HS-27A (cell line): ENCODE results near the gene HSPG2.
"Not testable (repeated sequence)": the region's sequence is repeated elsewhere in the genome, so short reads cannot be mapped to it uniquely, and the experiment has no call there.

Source experiments
- DNase-seq: peaks from one replicate; pipeline ENCODE4 v3.0.0-alpha.2; 2012; ENCODE audit warnings: low read depth, missing footprints

HSPG2 gene

GRCh38 chr1:21843208-21843607 is 93.9 kb downstream of the HSPG2 start:
- DNase-seq, result no peak

DNA sequence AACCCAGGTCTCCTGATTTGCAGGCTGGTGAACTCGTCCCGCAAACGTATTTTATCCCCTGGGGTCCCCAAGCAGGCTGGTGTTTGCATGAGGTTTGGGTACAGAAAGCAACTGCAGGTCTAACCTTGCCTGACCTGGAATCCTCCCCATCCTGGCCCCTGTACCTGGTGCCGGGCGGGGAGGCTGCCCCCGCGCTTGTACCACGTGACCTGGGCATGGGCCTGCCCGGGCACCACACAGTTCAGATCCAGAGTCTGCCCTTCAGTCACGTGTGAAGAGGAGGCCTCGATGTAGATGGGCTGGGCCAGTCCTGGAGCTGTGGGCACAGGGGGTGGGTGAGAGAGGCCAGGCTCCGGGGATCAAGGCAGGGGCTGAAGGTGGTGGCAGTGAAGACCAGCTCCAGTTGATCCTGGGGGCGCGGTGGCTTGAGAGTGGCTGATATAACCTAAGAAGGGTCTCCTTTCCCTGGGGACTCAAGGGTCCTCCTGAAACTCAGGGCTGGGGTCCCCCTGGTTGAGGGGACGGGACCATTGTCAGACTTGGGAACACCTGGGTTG is 94.4 kb downstream of the HSPG2 start:
- DNase-seq, result no peak

DNA sequence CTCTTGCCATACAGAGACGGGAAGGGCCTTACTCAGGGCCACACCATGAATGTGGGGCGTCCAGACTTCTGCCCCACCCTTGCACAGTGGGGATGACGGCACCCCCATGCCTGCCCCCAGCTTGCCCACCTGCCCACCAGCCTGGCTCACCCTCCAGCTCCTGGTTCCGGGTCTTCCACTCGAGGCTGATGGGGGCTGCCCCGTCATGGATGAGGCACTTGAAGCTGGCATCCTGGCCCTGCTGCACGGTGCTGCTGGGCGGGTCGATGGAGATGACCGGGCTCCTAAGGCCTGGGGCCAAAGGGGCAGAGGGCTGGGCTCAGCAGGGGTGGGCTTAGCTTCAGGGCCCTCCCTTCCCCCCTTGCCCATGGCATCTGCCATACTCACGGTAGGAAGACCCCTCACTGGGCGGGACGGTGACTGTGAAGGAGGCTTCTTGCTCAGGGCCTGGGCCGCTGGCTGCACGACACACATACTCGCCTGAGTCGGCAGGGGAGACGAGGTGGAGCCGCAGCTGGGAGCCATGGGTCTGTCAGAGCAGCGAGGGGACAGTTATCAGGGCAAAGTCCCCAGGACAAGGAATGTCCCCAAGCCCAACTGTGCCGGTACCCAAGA is 95.2 kb downstream of the HSPG2 start:
- no peak for DNase-seq

- no peak for DNase-seq
Measured at GRCh38 chr1:21840981-21841380, 96.1 kb downstream of the HSPG2 start.

DNA sequence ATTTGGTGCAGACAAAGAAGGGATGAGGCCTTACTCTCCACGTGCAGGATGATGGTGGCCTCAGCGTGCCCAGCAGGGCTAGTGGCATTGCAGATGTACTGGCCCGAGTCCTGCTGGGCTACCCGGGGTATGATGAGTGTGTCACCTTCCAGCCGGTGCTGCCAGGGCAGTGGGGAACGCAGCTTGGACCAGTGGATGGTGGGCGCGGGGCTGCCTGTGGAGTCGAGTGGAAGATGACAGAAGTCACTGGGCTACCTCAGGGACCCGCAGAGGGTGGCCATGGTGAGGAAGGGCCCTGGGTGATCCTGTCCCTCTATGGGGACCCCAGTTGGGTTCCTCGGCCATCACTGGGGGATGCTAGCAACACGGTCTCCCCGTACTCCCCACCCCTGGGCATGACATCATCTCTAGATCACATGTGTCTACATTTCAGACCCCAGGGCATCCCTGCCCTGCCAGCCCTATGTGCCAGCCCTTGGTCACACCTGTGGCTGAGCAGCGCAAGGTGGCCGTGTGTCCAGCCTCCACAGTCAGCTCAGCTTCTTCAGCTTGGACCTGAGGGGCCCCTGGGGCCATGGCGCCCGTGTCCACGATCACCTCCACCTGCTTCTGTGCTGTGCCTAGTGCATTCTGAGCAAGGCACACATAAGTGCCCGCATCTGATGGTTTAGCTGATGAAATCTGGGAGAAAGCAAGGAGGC is 97.6 kb downstream of the HSPG2 start:
- no peak for DNase-seq

GRCh38 chr1:21838359-21839157 is 98.6 kb downstream of the HSPG2 start:
- no peak for DNase-seq

DNA sequence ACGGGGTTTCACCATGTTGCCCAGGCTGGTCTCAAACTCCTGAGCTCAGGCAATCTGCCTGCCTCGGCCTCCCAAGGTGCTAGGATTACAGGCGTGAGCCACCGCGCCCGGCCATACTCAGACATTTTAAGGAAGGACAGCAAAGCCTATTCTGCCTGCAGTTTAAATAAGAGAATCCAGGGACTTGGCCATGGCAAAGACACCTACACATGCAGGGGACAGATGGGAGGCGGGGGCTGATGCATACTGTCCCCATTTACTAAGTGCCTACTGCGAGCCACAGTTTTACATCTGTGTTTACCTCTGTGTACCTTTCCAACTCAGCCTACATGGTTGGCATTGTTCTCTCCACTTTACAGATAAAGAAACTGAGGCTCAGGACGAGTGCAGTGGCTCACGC is 99.6 kb downstream of the HSPG2 start:
- no peak for DNase-seq

DNA sequence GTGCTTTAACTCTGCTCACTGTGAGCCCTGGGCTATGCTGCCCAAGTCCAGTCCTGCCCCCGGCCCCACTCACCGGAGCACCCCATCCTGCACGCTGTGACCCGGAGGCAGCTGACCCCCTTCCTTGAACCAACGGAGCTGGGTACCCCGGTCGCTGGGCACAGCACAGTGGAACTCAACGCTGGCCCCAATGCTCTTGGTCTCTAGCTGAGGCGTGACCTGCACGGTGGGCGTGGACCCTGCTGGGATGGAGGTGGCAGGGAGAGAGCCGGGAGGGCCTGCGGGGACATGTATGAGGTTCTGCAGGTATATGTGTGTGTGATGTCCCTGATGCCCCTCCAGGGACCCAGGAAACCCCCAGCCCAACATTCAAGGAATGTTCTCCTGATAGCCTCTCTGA is 100.4 kb downstream of the HSPG2 start:
- DNase-seq, result no peak

DNA sequence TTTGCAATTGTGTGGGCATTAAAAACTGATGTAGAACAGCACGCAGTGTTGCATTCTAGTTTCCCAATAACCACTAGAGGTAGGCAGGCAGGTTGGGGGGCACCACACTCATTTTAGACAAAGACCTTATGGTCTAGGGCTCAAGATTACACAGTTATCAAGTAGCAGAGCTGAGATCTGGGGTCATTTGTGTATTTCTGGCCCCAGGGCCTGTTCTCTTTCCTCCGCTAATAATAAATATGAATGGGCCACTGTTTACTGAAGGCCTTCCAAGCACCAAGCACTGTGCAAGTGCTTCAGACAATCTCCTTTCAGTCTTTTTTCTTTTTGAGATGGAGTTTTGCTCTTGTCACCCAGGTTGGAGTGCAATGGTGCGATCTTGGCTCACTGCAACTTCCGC is 101.1 kb downstream of the HSPG2 start:
- DNase-seq, result no peak

DNA sequence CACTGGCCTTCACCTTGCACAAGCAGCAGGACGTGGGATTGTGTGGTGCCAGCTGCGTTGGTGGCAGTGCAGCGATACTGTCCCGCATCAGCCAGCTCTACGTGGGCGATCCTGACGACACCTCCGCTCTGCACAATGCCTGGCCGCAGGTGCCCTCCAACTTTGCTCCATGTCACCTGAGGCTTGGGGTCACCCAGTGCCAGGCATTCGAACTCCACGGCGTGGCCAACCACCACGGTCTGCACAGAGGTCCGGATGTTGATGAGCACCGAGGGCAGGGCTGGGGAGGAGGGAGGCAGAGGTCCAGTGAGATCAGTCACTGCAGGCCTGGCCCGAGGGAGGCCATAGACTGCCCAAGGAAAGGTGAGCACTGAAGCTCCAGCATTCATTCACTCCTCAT is 102.4 kb downstream of the HSPG2 start:
- no peak for DNase-seq

- DNase-seq, result no peak
Measured at GRCh38 chr1:21834094-21834493, 103.0 kb downstream of the HSPG2 start.

GRCh38 chr1:21833392-21833976 is 103.6 kb downstream of the HSPG2 start:
- no peak for DNase-seq

DNA sequence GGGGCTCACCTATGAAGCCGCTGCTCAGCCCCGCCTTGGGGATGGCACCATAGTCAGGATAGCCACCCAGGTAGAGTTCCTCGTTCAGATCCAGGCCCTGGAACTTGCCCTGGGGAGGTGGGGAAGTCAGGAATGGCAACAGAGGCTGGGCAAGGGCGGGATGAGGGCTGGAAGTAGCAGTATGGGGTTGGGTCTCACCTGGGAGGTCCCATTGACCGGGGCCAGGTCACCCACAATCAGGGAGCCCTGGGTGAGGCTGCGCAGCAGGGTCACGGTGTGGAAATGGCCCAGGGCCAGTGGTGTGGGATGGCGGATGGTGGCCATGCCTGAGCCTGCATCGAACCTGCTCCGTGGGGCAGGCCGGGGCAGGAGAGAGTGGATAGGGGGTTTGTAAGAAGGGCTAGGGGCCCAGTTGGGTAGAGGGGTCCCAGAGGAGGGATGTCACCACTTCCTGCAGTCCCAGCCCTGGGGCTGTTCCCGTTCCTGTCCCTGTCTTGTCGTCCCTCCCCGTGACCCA is 105.6 kb downstream of the HSPG2 start:
- DNase-seq, result no peak

- no peak for DNase-seq
Measured at GRCh38 chr1:21830792-21831453, 106.2 kb downstream of the HSPG2 start.

- no peak for DNase-seq
Measured at GRCh38 chr1:21829294-21829693, 107.8 kb downstream of the HSPG2 start.

DNA sequence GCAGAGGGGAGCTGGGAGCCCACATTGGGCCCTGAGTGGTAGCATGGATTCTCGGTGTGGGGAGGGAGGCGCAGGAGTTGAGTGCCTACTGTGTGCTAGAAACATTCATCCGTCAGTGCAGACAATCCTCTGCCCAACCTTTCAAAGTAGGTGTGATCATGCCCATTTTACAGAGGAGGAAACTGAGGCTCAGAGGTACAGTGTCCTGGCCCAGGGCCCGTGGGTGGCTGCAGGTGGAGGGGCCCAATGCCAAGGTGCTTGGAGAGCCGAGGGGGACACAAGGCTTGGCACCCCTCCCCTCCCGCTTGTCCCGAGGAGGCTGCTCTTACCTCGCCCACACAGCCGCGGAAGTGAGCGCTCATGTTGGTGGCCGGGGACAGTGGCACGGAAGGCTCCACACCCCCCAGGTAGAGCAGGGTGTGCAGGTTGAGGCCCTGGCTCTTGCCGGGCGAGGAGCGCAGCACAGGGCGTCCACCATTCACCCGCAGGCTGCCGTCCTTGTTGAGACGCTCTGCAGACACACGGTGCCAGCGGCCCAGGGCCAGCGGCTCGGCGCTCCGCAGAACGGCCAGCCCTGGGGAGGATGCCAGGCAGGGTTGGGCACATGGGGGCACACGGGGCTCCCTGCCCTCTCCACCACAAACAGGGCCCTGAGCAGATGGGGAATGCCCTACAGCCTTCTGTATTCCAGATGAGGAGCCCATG is 108.5 kb downstream of the HSPG2 start:
- DNase-seq, result no peak

- DNase-seq, result no peak
Measured at GRCh38 chr1:21828075-21828474, 109.0 kb downstream of the HSPG2 start.

DNA sequence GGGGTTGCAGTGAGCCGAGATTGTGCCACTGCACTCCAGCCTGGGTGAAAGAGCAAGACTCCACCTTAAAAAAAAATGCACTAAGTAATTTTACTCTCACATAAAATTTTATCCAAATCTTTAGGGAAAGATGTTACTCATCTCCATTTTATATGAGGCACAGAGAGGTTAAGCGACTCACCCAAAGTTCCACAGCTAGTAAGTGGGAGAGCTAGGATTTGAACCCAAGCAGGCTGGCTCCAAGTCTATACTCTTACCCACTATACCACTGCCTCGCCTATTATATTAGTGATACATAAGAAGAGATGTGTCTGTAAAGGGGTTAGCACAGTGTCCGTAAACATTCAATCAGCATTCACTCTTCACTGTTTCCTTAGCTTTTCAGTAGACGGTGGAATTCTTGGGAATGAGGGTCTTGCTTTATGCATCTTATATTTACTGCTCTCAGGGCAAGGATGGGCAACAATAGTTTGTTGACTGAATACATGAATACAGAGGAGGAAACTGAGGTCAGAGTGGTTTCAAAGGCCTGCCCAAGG is 109.9 kb downstream of the HSPG2 start:
- no peak for DNase-seq

DNA sequence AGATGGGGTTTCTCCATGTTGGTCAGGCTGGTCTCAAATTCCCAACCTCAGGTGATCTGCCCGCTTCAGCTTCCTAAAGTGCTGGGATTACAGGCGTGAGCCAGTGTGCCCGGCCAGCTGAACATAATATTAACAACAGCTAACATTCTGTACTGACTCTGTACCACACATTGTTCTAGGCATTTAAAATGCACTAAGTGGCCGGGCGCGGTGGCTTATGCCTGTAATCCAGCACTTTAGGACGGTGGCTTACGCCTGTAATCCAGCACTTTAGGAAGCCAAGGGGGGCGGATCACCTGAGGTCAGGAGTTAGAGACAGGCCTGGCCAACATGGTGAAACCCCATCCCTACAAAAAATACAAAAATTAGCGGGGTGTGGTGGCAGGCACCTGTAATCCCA is 110.4 kb downstream of the HSPG2 start:
- not testable (repeated sequence) for DNase-seq

- DNase-seq, result no peak
Measured at GRCh38 chr1:21825393-21825792, 111.7 kb downstream of the HSPG2 start.

- no peak for DNase-seq
Measured at GRCh38 chr1:21824926-21825325, 112.2 kb downstream of the HSPG2 start.
